Lower leg skin (tissue), 4 donors: Measurements from ENCODE around the gene NOTCH3. TPM values are rescaled to one million over a fixed set of nuclear protein-coding genes. Genes with fewer than 3 reads are reported as not detected.

Experiments
- DNase-seq, 2 donors: peaks; one replicate each; pipeline ENCODE4 v3.0.0-alpha.2; 2019; ENCODE audit warnings: low spot score in 2 of 2
- H3K4me3 ChIP-seq: fragments of 200-600 bp; sonication (generic); 2 replicates; pipeline ENCODE4 v1.5.1; 2017; ENCODE audit warnings: mild to moderate bottlenecking, low read depth; ENCODE audit not compliant: poor library complexity, severe bottlenecking
- CTCF ChIP-seq, 3 donors: fragments of 450-650 bp; IDR thresholded peaks; one replicate each; pipeline ENCODE4 v1.5.1; 2016; ENCODE audit warnings: antibody characterized with exemption in 3 of 3, mild to moderate bottlenecking in 3 of 3, moderate library complexity in 2 of 3
- POLR2A ChIP-seq, 2 donors: fragments of 450-650 bp; IDR thresholded peaks; one replicate each; pipeline ENCODE4 v1.6.1; 2016 to 2017; ENCODE audit warnings: antibody characterized with exemption in 2 of 2, mild to moderate bottlenecking in 1 of 2, moderate library complexity in 1 of 2
- WGBS, 2 donors: methylation state at CpG; one replicate each; pipeline ENCODE4 v1.1.5; 2018; 5-methylcytosine and 5-hydroxymethylcytosine counted together
- intact Hi-C: fragments of 100-400 bp; cut with DNase I; formaldehyde crosslinking; loops from one replicate; pipeline ENCODE4 v1.15.0; 2023; ENCODE audit warnings: low total_unique reads
- total RNA-seq, 4 donors: library from RNA; depleted of rRNA; stranded (reverse); fragments of >200 nt; gene quantifications; one replicate each; pipeline ENCODE4 v1.1.0, GENCODE V29; 2016

The NOTCH3 gene
- total RNA-seq, 4 donors from 2014 or later = 215 to 332 (median 251) TPM

- no peak overlapping the region for H3K4me3 ChIP-seq
- DNase-seq = peak in 1 of 2 donors; percentile 50
- intact Hi-C loops = no loop called here
- TF ChIP-seq CTCF (IDR thresholded peaks at IDR 0.05) (no peak), POLR2A (IDR thresholded peaks at IDR 0.05) (no peak)
- WGBS, 2 donors = 53 to 55% methylated on average over 2 of the region's 2 CpGs
Measured at GRCh38 chr19:15136234-15136954, 64.4 kb downstream of the NOTCH3 start.

GRCh38 chr19:15129856-15130585 lies 70.8 kb downstream of the NOTCH3 start:
- WGBS, 2 donors = 42 to 48% methylated on average over 16 of the region's 16 CpGs
- peak in 1 of 2 donors; percentile 43 for DNase-seq
- no peak overlapping the region for H3K4me3 ChIP-seq
- TF ChIP-seq POLR2A (IDR thresholded peaks at IDR 0.05) (no peak), CTCF (IDR thresholded peaks at IDR 0.05) (no peak)
- intact Hi-C loops = no loop called here

- intact Hi-C loops = no loop called here
- H3K4me3 ChIP-seq = no peak overlapping the region
- TF ChIP-seq POLR2A (IDR thresholded peaks at IDR 0.05) (no peak), CTCF (IDR thresholded peaks at IDR 0.05) (no peak)
- no peak for DNase-seq
- WGBS, 2 donors = 65 to 70% methylated on average over 6 of the region's 6 CpGs
Measured at GRCh38 chr19:15128162-15128770, 72.5 kb downstream of the NOTCH3 start.

- H3K4me3 ChIP-seq = no peak overlapping the region
- 41 to 58% methylated on average over 2 of the region's 2 CpGs for WGBS, 2 donors
Measured at GRCh38 chr19:15126131-15126910, 74.5 kb downstream of the NOTCH3 start.

More at GRCh38 chr19:15126131-15126910, 74.5 kb downstream of the NOTCH3 start:
- no peak for TF ChIP-seq POLR2A (IDR thresholded peaks at IDR 0.05)
- TF ChIP-seq CTCF (IDR thresholded peaks at IDR 0.05) = no peak
- intact Hi-C loops = no loop called here
- DNase-seq = no peak
